IPS-18a (cell line): ENCODE data around the gene IER2.

Source experiments
- H3K27ac ChIP-seq: one replicate; pipeline ENCODE4 v1.5.1; 2013; ENCODE audit warnings: low read length
- H3K27me3 ChIP-seq: one replicate; pipeline ENCODE4 v1.6.1; 2013; ENCODE audit warnings: mild to moderate bottlenecking, low read length; ENCODE audit not compliant: control insufficient read depth, insufficient read depth
- H3K36me3 ChIP-seq: one replicate; pipeline ENCODE4 v1.6.1; 2013; ENCODE audit warnings: low read depth, low read length; ENCODE audit not compliant: control insufficient read depth
- H3K4me1 ChIP-seq: one replicate; pipeline ENCODE4 v1.6.1; 2013; ENCODE audit warnings: low read depth, low read length; ENCODE audit not compliant: control insufficient read depth
- H3K4me3 ChIP-seq: one replicate; pipeline ENCODE4 v1.5.1; 2013; ENCODE audit warnings: low read length
- H3K9ac ChIP-seq: one replicate; pipeline ENCODE4 v1.6.1; 2013; ENCODE audit warnings: mild to moderate bottlenecking, low read length, moderate library complexity
- H3K9me3 ChIP-seq: one replicate; pipeline ENCODE4 v1.6.1; 2013; ENCODE audit warnings: low read depth, low read length; ENCODE audit not compliant: control insufficient read depth

Gene IER2

DNA sequence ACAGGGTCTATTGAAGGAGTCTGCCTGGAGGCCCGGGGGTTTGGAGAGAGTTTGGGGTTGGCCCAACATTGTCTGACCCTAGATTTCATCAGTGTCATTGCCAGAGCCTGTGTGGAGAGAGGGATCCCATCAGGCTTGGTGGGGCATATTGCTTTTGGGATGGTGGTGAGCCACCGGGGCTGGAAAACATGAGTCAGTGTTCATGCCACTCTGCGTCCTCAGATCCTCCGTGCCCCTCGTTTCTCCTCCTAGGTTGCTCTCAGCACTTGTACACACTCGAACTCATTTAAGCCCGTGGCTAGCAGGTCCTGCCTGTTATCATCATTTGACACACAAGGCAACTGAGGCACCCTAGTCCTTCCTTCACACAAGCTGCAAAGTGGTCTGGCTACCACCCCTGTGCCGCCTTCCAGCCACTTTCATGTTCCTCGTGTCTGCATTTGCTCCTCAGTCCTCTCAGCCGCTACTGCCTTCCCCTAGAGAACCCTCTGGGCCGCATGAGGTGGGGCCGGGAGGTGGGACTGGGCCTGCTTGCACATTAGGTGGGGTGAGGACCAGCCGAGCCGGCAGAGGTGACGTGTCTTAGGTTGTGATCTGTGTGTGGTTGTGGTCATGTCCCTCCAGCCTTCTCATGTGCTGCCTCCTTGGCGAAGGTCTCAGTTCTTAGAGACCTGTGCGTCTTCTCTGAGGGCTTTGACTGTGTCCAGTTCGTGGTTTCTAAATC, 28.5 kb upstream of the IER2 start:
- Histone ChIP-seq H3K36me3 (peaks cover 10% of the 10 kb centered on the region), H3K4me3 (no peak overlapping the region), H3K9ac (no peak overlapping the region), H3K9me3 (no peaks in the 10 kb centered on the region), H3K4me1 (peaks cover 24% of the 10 kb centered on the region), H3K27ac (no peak overlapping the region), H3K27me3 (no peaks in the 10 kb centered on the region)

DNA sequence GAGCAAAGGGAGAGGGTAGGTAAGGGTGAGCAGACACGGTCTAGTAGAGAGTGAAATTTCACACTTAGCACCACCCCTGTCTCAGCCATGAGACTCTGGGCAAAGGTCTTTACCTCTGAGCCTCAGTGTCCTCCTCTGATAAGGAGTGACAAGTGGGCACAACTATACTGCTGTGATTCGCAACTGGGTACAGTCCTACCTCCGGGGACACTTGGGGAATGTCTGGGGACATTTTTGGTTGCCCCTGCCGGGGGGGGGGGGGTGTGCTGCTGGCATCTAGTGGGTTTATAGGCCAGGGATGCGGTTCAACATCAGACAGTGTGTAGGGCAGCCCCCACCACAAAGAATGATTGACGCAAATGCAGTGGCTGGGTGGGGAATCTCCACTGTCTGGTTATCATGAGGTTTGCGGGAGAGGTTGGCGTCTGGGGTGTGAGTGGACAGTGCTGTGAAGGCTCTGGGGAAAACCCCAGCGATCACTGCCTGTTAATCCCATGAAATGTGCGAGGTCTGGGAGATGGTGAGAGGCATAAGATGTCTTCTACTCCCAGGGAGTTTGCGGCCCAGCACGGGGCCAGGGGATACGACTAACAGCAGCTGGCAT, 27.8 kb upstream of the IER2 start:
- no peak overlapping the region for H3K4me3 ChIP-seq
- no peaks in the 10 kb centered on the region for H3K9me3 ChIP-seq
- no peak overlapping the region for H3K9ac ChIP-seq
- H3K4me1 ChIP-seq, result peaks cover 20% of the 10 kb centered on the region
- H3K27ac ChIP-seq, result no peak overlapping the region
- H3K36me3 ChIP-seq, result peaks cover 10% of the 10 kb centered on the region
- H3K27me3 ChIP-seq, result no peaks in the 10 kb centered on the region

GRCh38 chr19:13122980-13123957, 26.9 kb upstream of the IER2 start:
- Histone ChIP-seq H3K27me3 (no peaks in the 10 kb centered on the region), H3K27ac (no peak overlapping the region), H3K9me3 (no peaks in the 10 kb centered on the region), H3K4me3 (no peak overlapping the region), H3K4me1 (peaks cover 20% of the 10 kb centered on the region), H3K36me3 (peaks cover 10% of the 10 kb centered on the region), H3K9ac (no peak overlapping the region)

- Histone ChIP-seq H3K9me3 (no peaks in the 10 kb centered on the region), H3K4me1 (no peaks in the 10 kb centered on the region), H3K4me3 (no peak overlapping the region), H3K27ac (no peak overlapping the region), H3K9ac (no peak overlapping the region), H3K27me3 (no peaks in the 10 kb centered on the region), H3K36me3 (peaks cover 10% of the 10 kb centered on the region)
These were observed 23.2 kb upstream of the IER2 start for GRCh38 chr19:13127051-13127450.

GRCh38 chr19:13127811-13128575, 22.2 kb upstream of the IER2 start:
- Histone ChIP-seq H3K36me3 (peaks cover 10% of the 10 kb centered on the region), H3K9me3 (no peaks in the 10 kb centered on the region), H3K27me3 (no peaks in the 10 kb centered on the region), H3K27ac (no peak overlapping the region), H3K9ac (no peak overlapping the region), H3K4me3 (no peak overlapping the region), H3K4me1 (no peaks in the 10 kb centered on the region)

DNA sequence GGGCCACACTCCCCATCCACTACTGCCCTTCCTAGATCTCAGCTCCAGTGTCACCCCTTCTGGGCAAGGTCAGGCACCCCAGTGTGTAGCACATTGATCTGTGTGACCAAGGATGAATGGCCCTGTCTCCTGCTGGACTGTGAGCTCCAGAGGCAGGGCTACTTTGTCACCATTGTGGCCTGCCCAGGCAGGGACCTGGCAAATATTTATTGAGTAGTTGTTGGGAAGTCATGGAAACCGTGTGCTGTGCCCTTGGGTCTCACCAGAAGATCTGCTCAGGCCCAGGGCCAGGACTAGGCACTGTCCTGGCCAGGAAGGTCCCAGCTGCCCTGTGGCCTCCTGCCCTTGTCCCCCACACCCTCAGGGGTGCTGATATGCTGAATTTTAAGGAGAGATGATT, 21.6 kb upstream of the IER2 start:
- Histone ChIP-seq H3K4me1 (no peaks in the 10 kb centered on the region), H3K9ac (no peak overlapping the region), H3K27ac (no peak overlapping the region), H3K36me3 (peaks cover 10% of the 10 kb centered on the region), H3K27me3 (no peaks in the 10 kb centered on the region), H3K4me3 (no peak overlapping the region), H3K9me3 (no peaks in the 10 kb centered on the region)

DNA sequence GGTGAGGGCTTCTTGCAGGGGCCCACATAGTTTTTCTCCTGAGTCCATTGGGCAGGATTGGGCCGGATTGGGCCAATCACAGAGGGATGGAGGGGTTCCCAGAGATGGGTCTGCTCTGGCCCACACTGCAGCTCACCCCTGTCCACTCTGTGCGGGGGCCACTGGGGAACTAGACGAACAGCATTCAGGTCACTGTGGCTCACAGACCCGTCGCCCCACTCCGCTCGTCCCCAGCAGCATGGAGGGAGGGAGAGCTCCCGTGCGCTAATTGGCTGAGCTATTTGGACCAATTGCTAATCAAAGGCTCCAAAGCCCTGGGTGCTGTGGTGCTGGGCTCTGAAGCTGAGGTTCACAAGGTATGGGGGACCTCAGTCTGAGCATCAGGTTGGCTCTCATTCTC, 20.8 kb upstream of the IER2 start:
- no peak overlapping the region for H3K4me3 ChIP-seq
- peaks cover 10% of the 10 kb centered on the region for H3K36me3 ChIP-seq
- no peaks in the 10 kb centered on the region for H3K4me1 ChIP-seq
- H3K27me3 ChIP-seq, result no peaks in the 10 kb centered on the region
- no peak overlapping the region for H3K9ac ChIP-seq
- H3K9me3 ChIP-seq, result no peaks in the 10 kb centered on the region
- H3K27ac ChIP-seq, result no peak overlapping the region

DNA sequence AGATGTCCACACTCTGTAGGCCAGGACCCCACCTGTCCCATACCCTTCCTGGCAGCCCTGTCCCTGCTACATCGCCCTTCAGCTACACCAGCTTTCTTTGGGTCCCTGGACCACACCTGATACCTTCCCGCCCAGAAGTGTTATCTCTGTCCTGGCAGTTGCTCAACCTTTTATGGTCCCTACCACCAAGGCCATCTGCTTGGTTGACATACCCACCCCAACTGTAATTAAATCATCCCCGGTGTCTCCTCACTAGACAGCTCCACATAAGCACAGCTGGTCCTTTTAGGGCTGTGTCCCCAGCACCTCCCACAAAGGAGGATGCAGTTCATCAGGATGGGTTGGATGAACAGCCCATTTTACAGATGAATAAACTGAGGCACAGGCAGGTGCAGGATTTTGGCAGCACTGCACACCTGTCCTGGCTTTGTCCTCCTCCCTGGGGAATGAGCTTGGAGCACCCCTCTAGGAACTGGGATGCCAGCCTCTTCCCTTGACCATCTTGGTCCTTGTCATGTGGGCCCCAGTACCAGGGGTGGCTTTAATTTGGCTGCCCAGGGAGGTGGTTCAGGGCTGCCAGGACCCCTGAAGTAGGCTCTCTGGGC, 19.2 kb upstream of the IER2 start:
- no peaks in the 10 kb centered on the region for H3K27me3 ChIP-seq
- peaks cover 20% of the 10 kb centered on the region for H3K36me3 ChIP-seq
- H3K9me3 ChIP-seq, result no peaks in the 10 kb centered on the region
- H3K4me3 ChIP-seq, result no peak overlapping the region
- no peak overlapping the region for H3K9ac ChIP-seq
- no peaks in the 10 kb centered on the region for H3K4me1 ChIP-seq
- no peak overlapping the region for H3K27ac ChIP-seq

DNA sequence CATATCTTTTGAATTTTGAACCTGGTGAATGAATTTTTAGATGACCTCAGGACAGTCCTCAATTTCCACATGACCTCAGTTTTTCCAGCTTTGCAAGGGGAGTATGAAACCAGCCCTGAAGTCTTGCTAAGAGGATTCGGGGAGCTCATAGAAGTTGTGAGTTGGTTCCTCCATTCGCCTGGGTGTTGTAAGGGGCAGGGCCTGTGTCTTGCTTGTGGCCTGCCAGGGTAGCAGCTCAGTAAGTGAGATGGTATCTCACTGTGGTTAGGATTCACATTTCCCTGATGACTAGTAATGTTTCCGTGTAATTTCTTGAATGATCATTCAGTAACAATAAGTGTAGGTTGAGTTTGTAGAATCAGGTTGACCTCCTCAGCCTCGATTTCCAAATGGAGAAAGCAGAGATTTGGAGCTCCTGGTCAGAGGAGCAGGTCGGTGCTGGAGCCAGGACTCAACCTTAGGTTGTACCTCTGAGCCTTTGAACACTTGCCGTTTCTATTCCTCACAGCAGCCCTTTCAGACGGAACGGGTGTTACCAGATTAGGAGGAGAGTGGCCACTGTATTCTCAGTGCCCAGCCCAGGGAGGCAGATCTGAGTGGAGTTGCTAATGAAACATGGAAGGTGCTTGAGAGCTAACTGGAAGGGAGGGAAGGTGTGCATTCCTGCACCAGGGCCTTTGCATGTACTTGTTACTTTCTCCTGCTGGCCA, 17.6 kb upstream of the IER2 start:
- Histone ChIP-seq H3K4me3 (no peak overlapping the region), H3K27me3 (no peaks in the 10 kb centered on the region), H3K27ac (no peak overlapping the region), H3K9ac (no peak overlapping the region), H3K9me3 (no peaks in the 10 kb centered on the region), H3K4me1 (no peaks in the 10 kb centered on the region), H3K36me3 (peaks cover 30% of the 10 kb centered on the region)

DNA sequence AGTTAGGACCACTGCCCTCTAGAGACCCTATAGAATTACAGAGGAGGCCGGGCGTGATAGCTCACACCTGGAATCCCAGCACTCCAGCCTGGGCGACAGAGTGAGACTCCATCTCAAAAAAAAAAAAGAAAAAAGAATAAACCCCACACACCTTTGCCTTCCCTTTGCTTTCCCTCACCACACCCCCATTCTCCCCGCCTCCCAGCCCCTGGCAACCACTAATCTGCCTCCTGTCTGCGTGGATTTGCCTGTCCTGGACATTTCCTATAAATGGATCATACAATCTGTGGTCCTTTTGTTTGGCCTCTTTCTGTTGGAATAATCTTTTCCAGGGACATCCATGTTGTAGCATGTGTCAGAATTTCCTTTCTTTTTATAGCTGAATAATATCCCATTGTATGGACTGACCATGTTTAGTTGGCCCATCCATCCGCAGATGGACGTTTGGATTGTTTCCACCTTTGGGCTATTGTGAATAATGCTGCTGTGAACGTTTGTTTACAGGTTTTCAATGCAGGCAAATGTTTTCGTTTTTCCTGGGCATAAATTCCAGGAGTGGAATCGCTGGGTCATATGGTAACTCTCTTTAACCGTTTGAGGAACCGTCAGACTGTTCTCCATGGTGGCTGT, 16.9 kb upstream of the IER2 start:
- Histone ChIP-seq H3K4me3 (no peak overlapping the region), H3K4me1 (no peaks in the 10 kb centered on the region), H3K9me3 (no peaks in the 10 kb centered on the region), H3K27ac (no peak overlapping the region), H3K9ac (no peak overlapping the region), H3K27me3 (no peaks in the 10 kb centered on the region), H3K36me3 (peaks cover 35% of the 10 kb centered on the region)
